MM.1S (cell line): Measurements from ENCODE around the gene TTLL4.

ENCODE experiments used
- DNase-seq: peaks from one replicate; pipeline ENCODE4 v3.0.0-alpha.2; 2015
- H2AFZ ChIP-seq: fragments of 300-600 bp; sonication (generic); 2 replicates; pipeline ENCODE4 v1.6.0; 2016; ENCODE audit warnings: antibody characterized with exemption, low read length
- H3F3A ChIP-seq: fragments of 300-600 bp; sonication (generic); 2 replicates; pipeline ENCODE4 v1.6.1; 2016; ENCODE audit warnings: mild to moderate bottlenecking, antibody characterized with exemption, low read length, moderate library complexity, mixed read lengths; ENCODE audit not compliant: insufficient read depth
- H3K27ac ChIP-seq: fragments of 300-600 bp; sonication (generic); 2 replicates; pipeline ENCODE4 v1.5.1; 2016; ENCODE audit warnings: mild to moderate bottlenecking, low read length
- H3K27me3 ChIP-seq: fragments of 300-600 bp; sonication (generic); replicated peaks from 2 replicates; pipeline ENCODE4 v1.6.0; 2016; ENCODE audit warnings: low read length; ENCODE audit not compliant: insufficient read depth
- H3K36me3 ChIP-seq: fragments of 300-600 bp; sonication (generic); replicated peaks from 2 replicates; pipeline ENCODE4 v1.6.1; 2016; ENCODE audit warnings: mild to moderate bottlenecking, low read length, mixed read lengths; ENCODE audit not compliant: insufficient read depth
- H3K4me1 ChIP-seq: fragments of 300-600 bp; sonication (generic); 2 replicates; pipeline ENCODE4 v1.6.1; 2016; ENCODE audit warnings: low read length, mixed read lengths
- H3K4me2 ChIP-seq: fragments of 300-600 bp; sonication (generic); 2 replicates; pipeline ENCODE4 v1.6.0; 2016; ENCODE audit warnings: low read depth, low read length
- H3K4me3 ChIP-seq: fragments of 300-600 bp; sonication (generic); 2 replicates; pipeline ENCODE4 v1.5.1; 2016; ENCODE audit warnings: low read length, mixed read lengths
- H3K79me2 ChIP-seq: fragments of 300-600 bp; sonication (generic); 2 replicates; pipeline ENCODE4 v1.6.1; 2016; ENCODE audit warnings: mixed run types, low read length, mixed read lengths
- H3K9ac ChIP-seq: fragments of 300-600 bp; sonication (generic); 2 replicates; pipeline ENCODE4 v1.6.1; 2016; ENCODE audit warnings: low read length, mixed read lengths
- H3K9me2 ChIP-seq: fragments of 300-600 bp; sonication (generic); replicated peaks from 2 replicates; pipeline ENCODE4 v1.6.1; 2016; ENCODE audit warnings: mild to moderate bottlenecking, low read length, mixed read lengths; ENCODE audit not compliant: insufficient read depth
- H3K9me3 ChIP-seq: fragments of 300-600 bp; sonication (generic); replicated peaks from 2 replicates; pipeline ENCODE4 v1.6.1; 2016; ENCODE audit warnings: mild to moderate bottlenecking, low read length, mixed read lengths; ENCODE audit not compliant: insufficient read depth
- H4K20me1 ChIP-seq: fragments of 300-600 bp; sonication (generic); 2 replicates; pipeline ENCODE4 v1.6.1; 2016; ENCODE audit warnings: mild to moderate bottlenecking, low read length, moderate library complexity, mixed read lengths; ENCODE audit not compliant: insufficient read depth
- CTCF ChIP-seq: fragments of 300-600 bp; sonication (generic); IDR thresholded peaks from 2 replicates; pipeline ENCODE4 v1.5.1; 2016; ENCODE audit warnings: antibody characterized with exemption, low read length, mixed read lengths
- EZH2 ChIP-seq: fragments of 300-600 bp; sonication (generic); optimal IDR thresholded peaks from 2 replicates; pipeline ENCODE3; 2017; ENCODE audit warnings: low read depth, mild to moderate bottlenecking, antibody characterized with exemption, low read length, mixed read lengths
- EZH2phosphoT487 ChIP-seq: fragments of 300-600 bp; sonication (generic); IDR thresholded peaks from 2 replicates; pipeline ENCODE4 v1.6.1; 2018; ENCODE audit warnings: antibody characterized with exemption, low read length

Gene TTLL4

GRCh38 chr2:218709908-218710307, 727 bp upstream of the TTLL4 start:
- Histone ChIP-seq H3F3A (peaks cover 18% of the 10 kb centered on the region), H3K9ac (no peak overlapping the region), H3K4me2 (no peak overlapping the region), H3K9me3 (no peaks in the 10 kb centered on the region), H3K4me3 (no peak overlapping the region), H3K9me2 (no peaks in the 10 kb centered on the region), H3K79me2 (peaks cover 40% of the 10 kb centered on the region), H4K20me1 (no peaks in the 10 kb centered on the region), H2AFZ (no peak overlapping the region), H3K4me1 (peaks cover 16% of the 10 kb centered on the region), H3K27me3 (no peaks in the 10 kb centered on the region), H3K36me3 (no peaks in the 10 kb centered on the region), H3K27ac (no peak overlapping the region)
- no peak for DNase-seq
- no peak for TF ChIP-seq EZH2
- TF ChIP-seq CTCF = no peak
- no peak for TF ChIP-seq EZH2phosphoT487

GRCh38 chr2:218710334-218710686, 325 bp upstream of the TTLL4 start:
- no peak for TF ChIP-seq EZH2
- no peak for TF ChIP-seq CTCF
- no peak for TF ChIP-seq EZH2phosphoT487
- Histone ChIP-seq H3K27me3 (no peaks in the 10 kb centered on the region), H3F3A (peaks cover 18% of the 10 kb centered on the region), H3K27ac (no peak overlapping the region), H3K9me3 (no peaks in the 10 kb centered on the region), H2AFZ (no peak overlapping the region; the same call in 1 of the 2 replicates), H3K79me2 (peaks cover 44% of the 10 kb centered on the region), H3K4me1 (peaks cover 16% of the 10 kb centered on the region), H3K36me3 (no peaks in the 10 kb centered on the region), H3K9ac (no peak overlapping the region), H3K4me3 (no peak overlapping the region), H4K20me1 (no peaks in the 10 kb centered on the region), H3K4me2 (peak overlapping the region; percentile 19; the same call in 1 of the 2 replicates), H3K9me2 (no peaks in the 10 kb centered on the region)
- no peak for DNase-seq

GRCh38 chr2:218711550-218711929, 905 bp downstream of the TTLL4 start:
- Histone ChIP-seq H3K79me2 (peaks cover 56% of the 10 kb centered on the region), H3K9me2 (no peaks in the 10 kb centered on the region), H4K20me1 (no peaks in the 10 kb centered on the region), H3K36me3 (no peaks in the 10 kb centered on the region; the same call in 1 of the 2 replicates), H3F3A (peaks cover 18% of the 10 kb centered on the region), H3K4me3 (peak overlapping the region; percentile 85), H2AFZ (no peak overlapping the region), H3K4me2 (peak overlapping the region; percentile 65), H3K27ac (peak overlapping the region; percentile 58; the same call in 1 of the 2 replicates), H3K9me3 (no peaks in the 10 kb centered on the region), H3K27me3 (no peaks in the 10 kb centered on the region), H3K4me1 (peaks cover 19% of the 10 kb centered on the region), H3K9ac (peak overlapping the region; percentile 92)
- no peak for DNase-seq
- no peak for TF ChIP-seq CTCF
- TF ChIP-seq EZH2phosphoT487 = no peak
- no peak for TF ChIP-seq EZH2
